Body of pancreas (tissue), 4 donors: ENCODE results near the gene ZPBP.

ENCODE experiments used
- POLR2A ChIP-seq, 3 donors: fragments of 450-650 bp; IDR thresholded peaks; one replicate each; pipeline ENCODE4 v1.6.1; 2016; ENCODE audit warnings: antibody characterized with exemption in 3 of 3, mild to moderate bottlenecking in 2 of 3
- TF ChIP-seq, protein P1 (sequence below), 7 experiments: fragments of 450-650 bp in 4 of 7; fragments of 200-600 bp in 3 of 7; sonication (generic) in 3 of 7; IDR thresholded peaks; one replicate each; pipeline ENCODE4 v1.5.1; 2016 to 2019; ENCODE audit warnings: antibody characterized with exemption in 7 of 7

DNA sequence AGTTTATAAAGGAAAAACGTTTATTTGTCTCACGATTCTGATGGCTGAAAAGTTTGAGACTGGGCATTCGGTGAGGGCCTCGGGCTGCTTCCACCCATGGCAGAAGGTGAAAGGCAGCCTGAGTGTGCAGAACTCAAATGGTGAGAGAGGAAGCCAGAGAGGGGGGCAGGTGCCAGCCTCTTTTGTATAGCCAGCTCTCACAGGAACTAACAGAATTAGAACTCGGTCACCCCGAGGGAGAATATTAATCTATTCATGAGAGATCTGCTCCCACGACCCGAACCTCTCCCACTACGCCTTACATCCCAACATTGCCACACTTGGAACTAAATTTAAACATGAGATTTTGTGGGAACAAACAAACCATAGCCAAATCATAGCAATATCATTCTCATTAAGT is 112.6 kb downstream of the ZPBP start:
- TF ChIP-seq, protein P1, sequence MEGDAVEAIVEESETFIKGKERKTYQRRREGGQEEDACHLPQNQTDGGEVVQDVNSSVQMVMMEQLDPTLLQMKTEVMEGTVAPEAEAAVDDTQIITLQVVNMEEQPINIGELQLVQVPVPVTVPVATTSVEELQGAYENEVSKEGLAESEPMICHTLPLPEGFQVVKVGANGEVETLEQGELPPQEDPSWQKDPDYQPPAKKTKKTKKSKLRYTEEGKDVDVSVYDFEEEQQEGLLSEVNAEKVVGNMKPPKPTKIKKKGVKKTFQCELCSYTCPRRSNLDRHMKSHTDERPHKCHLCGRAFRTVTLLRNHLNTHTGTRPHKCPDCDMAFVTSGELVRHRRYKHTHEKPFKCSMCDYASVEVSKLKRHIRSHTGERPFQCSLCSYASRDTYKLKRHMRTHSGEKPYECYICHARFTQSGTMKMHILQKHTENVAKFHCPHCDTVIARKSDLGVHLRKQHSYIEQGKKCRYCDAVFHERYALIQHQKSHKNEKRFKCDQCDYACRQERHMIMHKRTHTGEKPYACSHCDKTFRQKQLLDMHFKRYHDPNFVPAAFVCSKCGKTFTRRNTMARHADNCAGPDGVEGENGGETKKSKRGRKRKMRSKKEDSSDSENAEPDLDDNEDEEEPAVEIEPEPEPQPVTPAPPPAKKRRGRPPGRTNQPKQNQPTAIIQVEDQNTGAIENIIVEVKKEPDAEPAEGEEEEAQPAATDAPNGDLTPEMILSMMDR (IDR thresholded peaks at IDR 0.05) = no peak
- TF ChIP-seq POLR2A (IDR thresholded peaks at IDR 0.05) = no peak
